Heart right ventricle (tissue), 16 donors: ENCODE measurements around the gene FREM1. TPM values are rescaled to one million over a fixed set of nuclear protein-coding genes. Genes with fewer than 3 reads are reported as not detected.

Experiments
- ATAC-seq, 8 donors: fragments of 200-7000 bp; cut with Tn5 transposase; one replicate each; pipeline ENCODE4 v1.9.1; 2020; ENCODE audit warnings: mild to moderate bottlenecking in 8 of 8, moderate library complexity in 8 of 8, moderate number of reproducible peaks in 1 of 8
- DNase-seq, 2 donors: peaks; one replicate each; pipeline ENCODE4 v3.0.0-alpha.2; 2020
- H3K27ac ChIP-seq, 10 donors: fragments of 200-600 bp; sonication (generic) in 2 of 10; one replicate each; pipeline versions ENCODE4 v1.5.0 to v1.8.0; 2020 to 2022; ENCODE audit warnings: mild to moderate bottlenecking in 3 of 10
- H3K27me3 ChIP-seq, 7 donors: fragments of 200-600 bp; one replicate each; pipeline ENCODE4 v1.8.0; 2021 to 2022; ENCODE audit warnings: mild to moderate bottlenecking in 2 of 7
- H3K36me3 ChIP-seq, 9 donors: fragments of 200-600 bp; sonication (generic) in 1 of 9; one replicate each; pipeline versions ENCODE4 v1.5.0 to v1.8.0; 2020 to 2022; ENCODE audit warnings: mild to moderate bottlenecking in 2 of 9
- H3K4me1 ChIP-seq, 9 donors: fragments of 200-600 bp; sonication (generic) in 1 of 9; one replicate each; pipeline versions ENCODE4 v1.5.0 to v1.8.0; 2020 to 2022; ENCODE audit warnings: mild to moderate bottlenecking in 4 of 9
- H3K4me3 ChIP-seq, 10 donors: fragments of 200-600 bp; sonication (generic) in 2 of 10; one replicate each; pipeline versions ENCODE4 v1.5.0 to v1.8.0; 2020 to 2022; ENCODE audit warnings: mild to moderate bottlenecking in 7 of 10, moderate library complexity in 2 of 10
- H3K9me3 ChIP-seq, 11 donors: fragments of 200-600 bp in 10 of 11; sonication (generic) in 2 of 11; one replicate each; pipeline versions ENCODE4 v1.5.0 to v1.8.0; 2013 to 2022; ENCODE audit warnings: mild to moderate bottlenecking in 2 of 11, control low read depth in 1 of 11, moderate library complexity in 1 of 11
- WGBS, 2 donors: extraction: QIAGEN DNeasy Blood & Tissue Kit; methylation state at CpG; one replicate each; pipeline ENCODE4 v1.1.7; 2013; ENCODE audit warnings: inconsistent platforms in 1 of 2; 5-methylcytosine and 5-hydroxymethylcytosine counted together
- intact Hi-C, 10 donors: fragments of 100-400 bp; cut with DNase I; formaldehyde crosslinking; loops; one replicate each; pipeline versions ENCODE4 v1.11.1 to v1.14.2; 2022
- polyA plus RNA-seq, 2 donors: library from polyadenylated mRNA; stranded (reverse); fragments of 200-250 nt; gene quantifications; one replicate each; pipeline ENCODE4 v1.2.3, GENCODE V29; 2013
- total RNA-seq, 10 donors: library from RNA; stranded (reverse); fragmentation: NEBNext Ultra II Directional in 3 of 10; extraction: Animal tissue kit (Norgen Biotek cat#: 25700) in 3 of 10; gene quantifications; one replicate each; pipeline versions ENCODE4 v1.2.1 to v1.2.4, GENCODE V29; 2021 to 2023
- TF ChIP-seq, protein P1 (sequence below), 9 donors: fragments of 200-600 bp; sonication (generic) in 2 of 9; IDR thresholded peaks; one replicate each; pipeline versions ENCODE4 v1.5.0 to v1.8.0; 2021 to 2022; ENCODE audit warnings: antibody characterized with exemption in 9 of 9, mild to moderate bottlenecking in 5 of 9, moderate library complexity in 1 of 9
- donor health status: Arrhythmogenic right ventricular cardiomyopathy.
- donor health status: ischemic (EF 13 %, LVEDD 7.1; RV severe dilation, severe dysfunction).
- donor health status: healthy with polysubstance abuse.
- donor health status: DM: no; HTN: yes; CAD: no.
- donor health status: DM: no; HTN: no; CAD: no.
- donor health status: ischemic (EF 25% LVEDD 6.9; RV normal size, moderate dysfunction).
- donor health status: ischemic (EF 25% LVEDD 5.7; RV mildly dilated, moderate dysfunction).
- donor health status: healthy.
- donor health status: DM: yes; HTN: yes; CAD: no.
- donor health status: Ischemic cardiomyopathy.
- donor health status: ischemic (EF 35%, LVEDD 5.7; RV mildly dilated, moderate dysfunction).
- donor health status: nonischemic (EF 11% LVEDD 7.7; RV severe dilation, severe dysfunction).
- donor health status: DM: yes; HTN: yes; CAD: no.
- donor health status: PGD.
- donor health status: ischemic (EF 29% LVEDD 5.4; RV normal size, mild dysfunction).
- donor health status: nonischemic (EF 23%, LVEDD 6.1; RV moderate dilation, normal function).

The FREM1 gene
- total and polyA plus RNA-seq, 12 donors = 0.59 to 5.9 (median 3.1) TPM

DNA sequence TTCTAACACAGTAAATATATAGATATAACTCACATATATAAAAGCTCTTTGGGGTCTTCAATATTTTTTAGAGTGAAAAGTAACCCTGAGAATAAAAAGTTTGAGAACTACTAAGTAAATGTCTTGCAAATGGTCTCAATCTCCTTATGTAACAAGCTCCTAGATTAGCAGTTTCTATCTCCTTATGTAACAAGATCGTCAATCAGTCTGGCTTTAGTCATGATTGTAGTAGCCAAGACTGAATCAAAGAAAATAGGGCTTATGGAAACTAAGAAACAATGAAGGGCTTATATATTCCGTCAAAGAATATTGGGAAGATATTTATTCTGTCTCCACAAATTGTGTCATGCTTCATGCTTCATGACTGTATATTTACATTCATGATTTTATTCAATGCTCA is 22.4 kb upstream of the FREM1 start:
- Histone ChIP-seq H3K9me3 (no peaks in the 10 kb centered on the region), H3K4me1 (peaks cover 0 to 5% (median 0%) of the 10 kb centered on the region in 9 donors), H3K27ac (peak overlapping the region in 2 of 10 donors; percentile 11 to 32), H3K36me3 (no peaks in the 10 kb centered on the region), H3K27me3 (no peaks in the 10 kb centered on the region), H3K4me3 (no peak overlapping the region)
- 67 to 73% methylated on average over 2 of the region's 2 CpGs for WGBS, 2 donors
- peak in 1 of 8 donors; percentile 19 for ATAC-seq
- intact Hi-C loops = no loop called here
- TF ChIP-seq, protein P1, sequence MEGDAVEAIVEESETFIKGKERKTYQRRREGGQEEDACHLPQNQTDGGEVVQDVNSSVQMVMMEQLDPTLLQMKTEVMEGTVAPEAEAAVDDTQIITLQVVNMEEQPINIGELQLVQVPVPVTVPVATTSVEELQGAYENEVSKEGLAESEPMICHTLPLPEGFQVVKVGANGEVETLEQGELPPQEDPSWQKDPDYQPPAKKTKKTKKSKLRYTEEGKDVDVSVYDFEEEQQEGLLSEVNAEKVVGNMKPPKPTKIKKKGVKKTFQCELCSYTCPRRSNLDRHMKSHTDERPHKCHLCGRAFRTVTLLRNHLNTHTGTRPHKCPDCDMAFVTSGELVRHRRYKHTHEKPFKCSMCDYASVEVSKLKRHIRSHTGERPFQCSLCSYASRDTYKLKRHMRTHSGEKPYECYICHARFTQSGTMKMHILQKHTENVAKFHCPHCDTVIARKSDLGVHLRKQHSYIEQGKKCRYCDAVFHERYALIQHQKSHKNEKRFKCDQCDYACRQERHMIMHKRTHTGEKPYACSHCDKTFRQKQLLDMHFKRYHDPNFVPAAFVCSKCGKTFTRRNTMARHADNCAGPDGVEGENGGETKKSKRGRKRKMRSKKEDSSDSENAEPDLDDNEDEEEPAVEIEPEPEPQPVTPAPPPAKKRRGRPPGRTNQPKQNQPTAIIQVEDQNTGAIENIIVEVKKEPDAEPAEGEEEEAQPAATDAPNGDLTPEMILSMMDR (IDR thresholded peaks at IDR 0.05) = no peak
- no peak for DNase-seq

DNA sequence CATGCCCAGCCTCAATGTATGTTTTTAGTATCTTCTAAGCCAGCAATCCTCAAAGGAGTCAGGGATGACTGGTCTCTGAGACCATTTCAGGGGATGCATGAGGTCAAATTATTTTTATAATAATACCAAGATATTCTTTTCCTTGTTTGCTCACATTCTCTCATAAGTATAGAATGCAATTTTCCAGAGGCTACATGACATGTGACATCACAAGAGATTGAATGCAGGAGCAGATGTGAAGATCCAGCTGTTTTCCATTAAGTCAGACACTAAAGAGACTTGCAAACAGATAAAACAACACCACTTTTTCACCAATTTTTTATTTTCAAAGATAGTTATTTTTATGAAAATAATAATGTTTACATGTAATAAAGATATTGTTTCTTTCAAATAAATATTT is 22.0 kb upstream of the FREM1 start:
- intact Hi-C loops = no loop called here
- ATAC-seq (peak in 1 of 8 donors; percentile 41), DNase-seq (no peak)
- H3K27ac ChIP-seq = peak overlapping the region in 2 of 10 donors; percentile 11 to 32
- no peak overlapping the region for H3K4me3 ChIP-seq
- no peaks in the 10 kb centered on the region for H3K27me3 ChIP-seq
- H3K36me3 ChIP-seq = no peaks in the 10 kb centered on the region
- TF ChIP-seq, protein P1 (IDR thresholded peaks at IDR 0.05) = no peak
- H3K4me1 ChIP-seq = peaks cover 0 to 4% (median 0%) of the 10 kb centered on the region in 9 donors
- no peaks in the 10 kb centered on the region for H3K9me3 ChIP-seq

DNA sequence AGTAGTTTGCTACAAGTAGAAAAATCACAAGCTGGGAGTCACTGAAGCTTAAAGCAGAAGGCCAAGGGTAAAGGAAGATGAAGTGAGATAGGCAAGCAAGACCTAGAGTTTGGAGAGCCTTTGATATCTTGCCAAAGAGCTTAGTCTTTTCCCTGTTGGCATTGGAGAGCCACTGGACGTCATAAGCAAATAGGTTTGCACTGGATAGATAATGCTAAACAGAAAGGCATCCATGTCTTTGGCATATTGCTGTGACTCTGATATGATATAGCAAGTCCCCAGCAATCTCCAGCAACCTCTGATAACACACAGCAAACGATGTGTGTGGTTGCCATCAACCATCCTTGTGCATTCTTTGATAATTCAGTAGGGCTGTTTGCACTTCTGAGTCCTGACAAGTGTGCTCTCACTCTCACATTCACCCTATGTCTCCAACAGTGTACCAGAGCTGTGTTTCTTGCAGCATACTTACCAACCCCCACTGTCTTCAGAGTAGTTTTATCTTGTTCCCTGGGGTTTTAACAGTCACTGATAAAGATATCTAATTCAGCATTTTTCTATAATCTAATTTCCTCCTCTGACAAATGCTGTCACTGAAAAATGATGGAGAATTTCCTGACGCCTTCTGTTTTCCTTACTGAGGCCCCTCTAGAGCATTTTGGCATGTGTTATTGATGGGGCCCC is 16.9 kb upstream of the FREM1 start:
- ATAC-seq (peak in 1 of 8 donors; percentile 29), DNase-seq (no peak)
- no peaks in the 10 kb centered on the region for H3K4me1 ChIP-seq
- 18 to 20% methylated on average over 3 of the region's 3 CpGs for WGBS, 2 donors
- no peaks in the 10 kb centered on the region for H3K9me3 ChIP-seq
- no peak overlapping the region for H3K4me3 ChIP-seq
- no peak overlapping the region for H3K27ac ChIP-seq
- no peaks in the 10 kb centered on the region for H3K27me3 ChIP-seq
- intact Hi-C loops = no loop called here
- TF ChIP-seq, protein P1 (IDR thresholded peaks at IDR 0.05) = no peak
- no peaks in the 10 kb centered on the region for H3K36me3 ChIP-seq

DNA sequence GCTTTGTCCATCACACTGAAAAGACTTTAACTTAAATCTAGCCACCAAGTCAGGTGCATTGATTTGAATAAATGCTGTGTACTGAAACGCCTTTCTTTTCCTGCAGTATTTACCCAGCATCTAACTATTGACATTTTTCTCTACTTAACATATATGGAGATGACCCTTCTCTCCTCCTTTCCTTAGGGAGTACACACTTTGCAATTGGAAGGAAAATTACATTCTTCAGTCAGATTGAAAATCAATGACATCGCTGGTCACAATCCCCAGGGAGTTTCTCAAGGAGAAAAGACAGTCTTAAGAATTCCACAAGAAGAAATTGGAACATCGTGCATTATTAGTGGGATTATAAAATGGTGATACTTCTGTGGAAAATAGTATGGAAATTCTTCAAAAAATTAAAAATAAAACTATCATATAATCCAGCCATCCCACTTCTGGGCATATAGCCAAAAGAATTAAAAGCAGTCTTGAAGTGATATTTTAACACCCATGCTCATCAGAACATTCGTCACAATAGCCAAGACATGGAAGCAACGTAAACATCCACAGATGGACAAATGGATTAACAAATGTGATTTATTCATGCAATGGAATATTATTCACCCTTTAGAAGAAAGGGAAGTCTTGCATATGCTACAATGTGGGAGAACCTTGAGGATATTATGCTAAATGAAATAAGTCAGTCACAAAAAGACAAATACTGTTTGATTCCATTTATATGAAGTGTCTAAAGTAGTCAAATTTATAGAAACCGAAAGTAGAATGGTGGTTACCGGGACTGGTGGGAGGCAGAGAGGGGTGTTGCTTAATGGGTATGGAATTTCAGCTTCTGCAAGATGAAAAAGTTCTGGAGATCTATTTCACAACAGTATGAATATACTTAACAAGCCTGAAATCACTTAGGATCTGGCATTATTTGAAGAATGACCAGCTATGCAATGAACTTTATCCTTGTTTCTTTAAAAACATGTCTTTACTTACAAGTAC is 14.3 kb upstream of the FREM1 start:
- TF ChIP-seq, protein P1 (IDR thresholded peaks at IDR 0.05) = no peak
- no peaks in the 10 kb centered on the region for H3K9me3 ChIP-seq
- intact Hi-C loops = no loop called here
- H3K27me3 ChIP-seq = no peaks in the 10 kb centered on the region
- 56 to 58% methylated on average over 7 of the region's 7 CpGs for WGBS, 2 donors
- DNase-seq (no peak), ATAC-seq (peak in 2 of 8 donors; percentile 46 to 71)
- H3K36me3 ChIP-seq = no peaks in the 10 kb centered on the region
- H3K4me1 ChIP-seq = no peaks in the 10 kb centered on the region
- H3K4me3 ChIP-seq = peak overlapping the region in 4 of 10 donors; percentile 2 to 26 (median 18)
- peak overlapping the region in 1 of 10 donors; percentile 28 for H3K27ac ChIP-seq
